Dendritic cell treated with granulocyte-macrophage colony-stimulating factor and Interleukin-4, amounts not matched to agents 40 ng/mL and 50 ng/mL, for 4 days (primary cell): ENCODE results near the gene DDX21.
A peak's percentile ranks its signal among the peaks of the same experiment; 100 is the strongest.
"Not testable (repeated sequence)": the region's sequence is repeated elsewhere in the genome, so short reads cannot be mapped to it uniquely, and the experiment has no call there.

Source experiments
- H3K27ac Mint-ChIP-seq: one replicate; pipeline ENCODE4 v1.8.0; 2022; ENCODE audit warnings: mild to moderate bottlenecking, mixed read lengths
- H3K27me3 Mint-ChIP-seq: one replicate; pipeline ENCODE4 v1.8.0; 2022; ENCODE audit warnings: mild to moderate bottlenecking, mixed read lengths
- H3K36me3 Mint-ChIP-seq: one replicate; pipeline ENCODE4 v1.8.0; 2022; ENCODE audit warnings: low read depth, mixed read lengths
- H3K4me1 Mint-ChIP-seq: one replicate; pipeline ENCODE4 v1.8.0; 2022; ENCODE audit warnings: low read depth, mixed read lengths
- H3K4me3 Mint-ChIP-seq: one replicate; pipeline ENCODE4 v1.8.0; 2022; ENCODE audit warnings: mild to moderate bottlenecking, moderate library complexity, mixed read lengths
- H3K9me3 Mint-ChIP-seq: one replicate; pipeline ENCODE4 v1.8.0; 2022; ENCODE audit warnings: mixed read lengths
- intact Hi-C: fragments of 100-400 bp; cut with micrococcal nuclease; formaldehyde crosslinking; loops from one replicate; pipeline ENCODE4 v1.15.0; 2022

Gene DDX21

DNA sequence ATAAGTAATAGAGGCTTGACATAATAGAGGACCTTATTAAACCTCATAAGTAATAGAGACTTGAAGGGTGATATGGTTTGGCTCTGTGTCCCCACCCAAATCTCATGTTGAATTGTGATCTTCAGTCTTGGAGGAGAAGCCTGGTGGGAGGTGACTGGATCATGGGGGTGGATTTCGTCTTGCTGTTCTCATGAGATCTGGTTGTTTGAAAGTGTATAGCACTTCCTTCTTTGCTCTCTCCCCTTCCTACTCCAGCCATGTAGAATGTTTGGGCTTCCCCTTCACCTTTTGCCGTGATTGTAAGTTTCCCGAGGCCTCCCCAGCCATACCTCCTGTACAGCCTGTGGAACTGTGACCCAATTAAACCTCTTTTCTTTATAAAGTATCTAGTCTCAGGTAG, 41.2 kb downstream of the DDX21 start:
- Mint-ChIP-seq H3K9me3 (no peaks in the 10 kb centered on the region), H3K27me3 (no peaks in the 10 kb centered on the region), H3K36me3 (peaks cover 37% of the 10 kb centered on the region), H3K4me1 (peaks cover 21% of the 10 kb centered on the region), H3K27ac (peak overlapping the region; percentile 30), H3K4me3 (no peak overlapping the region)
- intact Hi-C loops, result no loop called here

GRCh38 chr10:69004821-69005220, 48.9 kb downstream of the DDX21 start:
- Mint-ChIP-seq H3K9me3 (no peaks in the 10 kb centered on the region), H3K4me1 (no peaks in the 10 kb centered on the region), H3K4me3 (no peak overlapping the region), H3K36me3 (peaks cover 26% of the 10 kb centered on the region), H3K27ac (no peak overlapping the region), H3K27me3 (no peaks in the 10 kb centered on the region)
- intact Hi-C loops, result loop anchor here (2.0 kb wide), 1 partner anchor 88 kb away; no protein-coding TSS in a partner anchor

GRCh38 chr10:69005704-69006485, 49.9 kb downstream of the DDX21 start:
- H3K27ac Mint-ChIP-seq, result no peak overlapping the region
- no peak overlapping the region for H3K4me3 Mint-ChIP-seq
- H3K9me3 Mint-ChIP-seq, result no peaks in the 10 kb centered on the region
- H3K27me3 Mint-ChIP-seq, result no peaks in the 10 kb centered on the region
- intact Hi-C loops, result loop anchor here (2.0 kb wide), 1 partner anchor 87 kb away; no protein-coding TSS in a partner anchor
- H3K36me3 Mint-ChIP-seq, result peaks cover 21% of the 10 kb centered on the region
- H3K4me1 Mint-ChIP-seq, result no peaks in the 10 kb centered on the region

- no peak overlapping the region for H3K4me3 Mint-ChIP-seq
- no peaks in the 10 kb centered on the region for H3K4me1 Mint-ChIP-seq
- H3K27ac Mint-ChIP-seq, result no peak overlapping the region
- H3K36me3 Mint-ChIP-seq, result peaks cover 20% of the 10 kb centered on the region
- intact Hi-C loops, result no loop called here
- no peaks in the 10 kb centered on the region for H3K27me3 Mint-ChIP-seq
- H3K9me3 Mint-ChIP-seq, result no peaks in the 10 kb centered on the region
Observed at GRCh38 chr10:69007260-69007659, 51.3 kb downstream of the DDX21 start.

- no peak overlapping the region for H3K27ac Mint-ChIP-seq
- no peak overlapping the region for H3K4me3 Mint-ChIP-seq
- intact Hi-C loops, result no loop called here
- peaks cover 8% of the 10 kb centered on the region for H3K9me3 Mint-ChIP-seq
- H3K27me3 Mint-ChIP-seq, result no peaks in the 10 kb centered on the region
- peaks cover 32% of the 10 kb centered on the region for H3K36me3 Mint-ChIP-seq
- peaks cover 15% of the 10 kb centered on the region for H3K4me1 Mint-ChIP-seq
Observed at GRCh38 chr10:69009360-69009759, 53.4 kb downstream of the DDX21 start.

DNA sequence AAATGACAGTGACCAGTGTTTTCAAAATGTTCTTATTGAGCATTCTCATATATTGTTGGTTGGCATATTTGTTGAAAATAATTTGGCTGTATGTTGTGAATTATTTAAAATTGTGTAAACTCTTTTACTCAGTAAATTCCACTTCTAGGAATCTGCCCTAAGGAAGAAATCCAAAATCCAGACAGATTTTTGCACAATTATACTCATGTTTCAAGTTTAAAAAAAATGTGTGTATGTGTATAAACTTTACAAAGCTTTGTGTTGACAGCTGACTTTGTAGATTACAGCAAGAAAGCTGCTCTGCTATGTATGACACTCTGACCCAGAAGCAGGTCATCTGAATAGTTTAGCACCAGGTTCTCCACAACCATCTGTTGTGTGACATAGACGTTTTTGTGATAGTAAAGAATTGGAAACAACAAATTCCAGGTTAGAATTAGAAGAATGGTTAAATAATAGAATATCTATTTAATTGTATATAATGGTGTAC, 54.2 kb downstream of the DDX21 start:
- Mint-ChIP-seq H3K36me3 (peaks cover 36% of the 10 kb centered on the region), H3K9me3 (peaks cover 8% of the 10 kb centered on the region), H3K4me1 (peaks cover 17% of the 10 kb centered on the region), H3K27me3 (no peaks in the 10 kb centered on the region), H3K27ac (no peak overlapping the region), H3K4me3 (no peak overlapping the region)
- intact Hi-C loops, result no loop called here

DNA sequence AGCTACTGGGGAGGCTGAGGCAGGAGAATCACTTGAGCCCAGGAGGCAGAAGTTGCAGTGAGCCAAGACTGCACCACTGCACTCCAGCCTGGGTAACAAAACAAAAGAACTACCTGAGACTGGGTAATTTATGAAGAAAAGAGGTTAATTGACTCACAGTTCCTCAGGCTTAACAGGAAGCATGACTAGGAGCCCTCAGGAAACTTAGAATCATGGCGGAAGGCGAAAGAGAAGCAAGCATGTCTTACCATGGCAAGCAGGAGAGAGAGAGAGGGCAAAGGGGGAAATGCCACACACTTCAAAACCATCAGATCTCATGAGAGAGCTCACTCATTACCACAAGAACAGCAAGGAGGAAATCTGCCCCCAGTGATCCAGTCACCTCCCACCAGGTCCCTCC, 56.8 kb downstream of the DDX21 start:
- intact Hi-C loops, H3K4me3 Mint-ChIP-seq, H3K9me3 Mint-ChIP-seq, H3K27me3 Mint-ChIP-seq: not testable (repeated sequence)
- H3K4me1 Mint-ChIP-seq, result peaks cover 17% of the 10 kb centered on the region
- peaks cover 48% of the 10 kb centered on the region for H3K36me3 Mint-ChIP-seq
- peak overlapping the region; percentile 67 for H3K27ac Mint-ChIP-seq

DNA sequence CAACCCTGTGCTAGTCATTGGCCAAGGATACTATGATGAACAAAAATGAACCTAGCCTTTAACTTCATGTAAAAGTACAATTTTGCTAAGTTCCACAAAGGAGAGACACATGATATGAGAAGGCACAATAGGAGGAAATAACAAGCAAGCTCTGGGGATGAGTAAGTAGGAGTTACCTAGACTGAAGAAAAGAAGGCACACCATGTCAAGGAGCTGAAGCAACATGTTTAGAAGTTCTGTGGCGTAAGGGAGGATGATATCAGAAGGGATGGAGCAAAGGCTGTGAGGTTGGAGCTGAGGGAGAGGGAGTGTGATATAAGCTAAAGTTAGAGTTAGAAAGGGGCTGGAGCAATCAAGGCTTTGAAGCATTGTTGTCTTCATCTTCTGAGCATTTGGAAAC, 58.2 kb downstream of the DDX21 start:
- Mint-ChIP-seq H3K4me3 (no peak overlapping the region), H3K4me1 (peaks cover 24% of the 10 kb centered on the region), H3K27ac (no peak overlapping the region)

DNA sequence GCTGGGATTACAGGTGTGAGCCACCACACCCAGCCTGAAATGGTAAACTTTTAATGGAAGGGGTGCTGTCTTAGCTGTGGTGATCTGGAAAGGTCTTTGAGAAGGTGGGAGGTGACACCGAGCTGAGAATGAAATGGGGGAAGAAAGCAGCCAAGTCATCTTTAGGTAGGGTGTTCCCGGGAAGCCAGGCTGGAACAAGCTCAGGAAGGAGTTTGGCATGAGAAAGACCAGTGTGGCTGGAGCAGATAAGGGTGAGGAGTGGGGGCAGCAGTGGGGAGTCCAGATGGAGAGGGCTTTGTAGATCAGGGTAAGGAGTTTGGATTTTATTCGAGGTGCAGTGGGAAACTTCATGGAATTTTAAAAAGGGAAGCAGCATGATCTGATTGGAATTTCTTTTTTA, 62.6 kb downstream of the DDX21 start:
- peaks cover 35% of the 10 kb centered on the region for H3K36me3 Mint-ChIP-seq

More for the DNA sequence above, 58.2 kb downstream of the DDX21 start:
- Mint-ChIP-seq H3K9me3 (peaks cover 8% of the 10 kb centered on the region), H3K36me3 (peaks cover 62% of the 10 kb centered on the region), H3K27me3 (no peaks in the 10 kb centered on the region)
- intact Hi-C loops, result no loop called here

GRCh38 chr10:69022611-69023010, 66.6 kb downstream of the DDX21 start:
- Mint-ChIP-seq H3K9me3 (no peaks in the 10 kb centered on the region), H3K4me3 (no peak overlapping the region), H3K36me3 (peaks cover 14% of the 10 kb centered on the region), H3K27me3 (no peaks in the 10 kb centered on the region), H3K27ac (no peak overlapping the region), H3K4me1 (peaks cover 16% of the 10 kb centered on the region)
- intact Hi-C loops, result no loop called here

More for the DNA sequence above, 62.6 kb downstream of the DDX21 start:
- Mint-ChIP-seq H3K9me3 (no peaks in the 10 kb centered on the region), H3K27me3 (no peaks in the 10 kb centered on the region), H3K27ac (no peak overlapping the region), H3K4me1 (peaks cover 18% of the 10 kb centered on the region), H3K4me3 (no peak overlapping the region)
- intact Hi-C loops, result no loop called here

DNA sequence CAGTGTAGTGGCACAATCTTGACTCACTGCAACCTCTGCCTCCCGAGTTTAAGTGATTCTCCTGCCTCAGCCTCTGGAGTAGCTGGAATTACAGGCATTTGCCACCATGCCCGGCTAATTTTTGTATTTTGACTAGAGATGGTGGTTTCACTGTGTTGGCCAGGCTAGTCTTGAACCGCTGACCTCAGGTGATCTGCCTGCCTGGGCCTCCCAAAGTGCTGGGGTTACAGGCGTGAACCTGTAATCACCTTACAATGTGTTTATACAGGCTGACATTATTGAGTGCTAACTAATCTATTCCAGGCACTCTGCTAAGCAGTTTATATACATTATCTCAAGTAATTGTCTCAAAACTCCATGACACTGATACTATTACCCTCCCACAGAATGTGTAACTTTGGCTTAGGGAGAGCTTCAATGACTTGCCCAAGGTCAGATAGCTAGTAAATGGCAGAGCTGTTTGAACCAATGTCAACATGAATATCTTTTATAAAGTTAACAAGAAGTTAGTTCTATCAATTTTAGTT, 69.5 kb downstream of the DDX21 start:
- intact Hi-C loops, result no loop called here
- Mint-ChIP-seq H3K27me3 (no peaks in the 10 kb centered on the region), H3K27ac (no peak overlapping the region), H3K4me3 (no peak overlapping the region), H3K4me1 (peaks cover 9% of the 10 kb centered on the region), H3K36me3 (no peaks in the 10 kb centered on the region), H3K9me3 (no peaks in the 10 kb centered on the region)

GRCh38 chr10:69033256-69033655, 77.3 kb downstream of the DDX21 start:
- no peaks in the 10 kb centered on the region for H3K9me3 Mint-ChIP-seq
- intact Hi-C loops, result no loop called here
- no peaks in the 10 kb centered on the region for H3K27me3 Mint-ChIP-seq
- H3K4me3 Mint-ChIP-seq, result no peak overlapping the region
- no peaks in the 10 kb centered on the region for H3K36me3 Mint-ChIP-seq
- no peak overlapping the region for H3K27ac Mint-ChIP-seq
- H3K4me1 Mint-ChIP-seq, result peaks cover 25% of the 10 kb centered on the region
